Airway epithelial cell (primary cell): ENCODE measurements around the gene PRR20C. TPM values are rescaled to one million over a fixed set of nuclear protein-coding genes. Genes with fewer than 3 reads are reported as not detected.

Source experiments
- total RNA-seq: library from RNA; depleted of rRNA; stranded (reverse); fragments of >200 nt; gene quantifications from 2 replicates; pipeline ENCODE4 v1.2.3, GENCODE V29; 2015

The PRR20C gene
- total RNA-seq, result not detected in 2 replicates

DNA sequence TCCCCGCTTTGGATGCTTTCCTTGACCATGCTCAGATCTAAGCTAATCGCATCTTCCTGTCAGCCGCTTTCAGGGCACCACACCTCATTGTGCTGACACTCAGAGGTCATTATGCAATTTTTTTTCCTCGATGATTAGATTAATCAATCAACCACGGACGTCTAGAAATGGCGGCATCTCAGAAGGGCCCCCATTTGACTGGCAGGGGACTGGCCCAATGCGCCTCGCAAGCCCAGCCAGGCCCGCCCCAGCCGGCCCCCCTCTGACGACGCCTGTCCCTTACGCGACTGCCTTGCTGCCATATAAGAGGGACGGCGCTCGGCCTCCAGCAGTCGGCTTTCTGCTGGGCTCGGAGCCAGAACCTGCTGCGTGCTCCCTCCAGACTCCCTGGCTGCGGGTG is at the start of gene PRR20C:
TSS of gene PRR20C (plus strand) at position 301 of the 400 bp plus-strand sequence. CDS start 387 bp downstream, outside the sequence.

GRCh38 chr13:57140235-57140968 is 13.5 kb upstream of the PRR20C start, which contains the start of gene PRR20A:
Gene PRR20A, plus strand, starts transcription at chr13:57140918. Its CDS starts 387 bp downstream, at chr13:57141305.

GRCh38 chr13:57147188-57147587 is 6.7 kb upstream of the PRR20C start, which contains the start of gene PRR20B:
Gene PRR20B, plus strand, starts transcription at chr13:57147488. Its CDS starts 387 bp downstream, at chr13:57147875.

GRCh38 chr13:57160332-57160731 is 6.5 kb downstream of the PRR20C start, which contains the start of gene PRR20D:
Gene PRR20D, plus strand, starts transcription at chr13:57160632. Its CDS starts 387 bp downstream, at chr13:57161019.

DNA sequence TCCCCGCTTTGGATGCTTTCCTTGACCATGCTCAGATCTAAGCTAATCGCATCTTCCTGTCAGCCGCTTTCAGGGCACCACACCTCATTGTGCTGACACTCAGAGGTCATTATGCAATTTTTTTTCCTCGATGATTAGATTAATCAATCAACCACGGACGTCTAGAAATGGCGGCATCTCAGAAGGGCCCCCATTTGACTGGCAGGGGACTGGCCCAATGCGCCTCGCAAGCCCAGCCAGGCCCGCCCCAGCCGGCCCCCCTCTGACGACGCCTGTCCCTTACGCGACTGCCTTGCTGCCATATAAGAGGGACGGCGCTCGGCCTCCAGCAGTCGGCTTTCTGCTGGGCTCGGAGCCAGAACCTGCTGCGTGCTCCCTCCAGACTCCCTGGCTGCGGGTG is 13.0 kb downstream of the PRR20C start, which contains the start of gene PRR20E:
TSS of gene PRR20E (plus strand) at position 301 of the 400 bp plus-strand sequence. CDS start 387 bp downstream, outside the sequence.

Other genes starting within 250 kb of the PRR20C start
- gene PRR20A, start 13.1 kb upstream of the PRR20C start, total RNA-seq, result not detected in 2 replicates
- not detected in 2 replicates for gene PRR20B, start 6.6 kb upstream of the PRR20C start, total RNA-seq
- gene PRR20D, start 6.6 kb downstream of the PRR20C start, total RNA-seq, result not detected in 2 replicates
- not detected in 2 replicates for gene PRR20E, start 13.1 kb downstream of the PRR20C start, total RNA-seq